Astrocyte (in vitro differentiated cells and primary cell): ENCODE results near the gene INHBE. TPM values are rescaled to one million over a fixed set of nuclear protein-coding genes. Genes with fewer than 3 reads are reported as not detected.
A peak's percentile ranks its signal among the peaks of the same experiment; 100 is the strongest.

Experiments used
- DNase-seq: peaks from one replicate; pipeline ENCODE4 v3.0.0-alpha.2; 2010; ENCODE audit warnings: low read depth
- FAIRE-seq: peaks from 2 replicates; lab custom pipeline; 2011; peaks lifted over from hg19 to GRCh38; lab: Jason Lieb, UNC
- H2AFZ ChIP-seq: 2 replicates; pipeline ENCODE4 v1.6.0; 2012; ENCODE audit warnings: low read depth, low read length, inconsistent platforms
- H3K27ac ChIP-seq: 2 replicates; pipeline ENCODE4 v1.5.1; 2011; ENCODE audit warnings: low read depth, low read length, inconsistent platforms
- H3K27me3 ChIP-seq: 2 replicates; pipeline ENCODE4 v1.6.0; 2011; ENCODE audit warnings: low read length, inconsistent platforms; ENCODE audit not compliant: insufficient read depth
- H3K36me3 ChIP-seq: 2 replicates; pipeline ENCODE4 v1.5.1; 2011; ENCODE audit warnings: low read length, inconsistent platforms; ENCODE audit not compliant: insufficient read depth
- H3K4me1 ChIP-seq: 2 replicates; pipeline ENCODE4 v1.5.1; 2011; ENCODE audit warnings: low read length, inconsistent platforms; ENCODE audit not compliant: insufficient read depth
- H3K4me2 ChIP-seq: 2 replicates; pipeline ENCODE4 v1.6.0; 2012; ENCODE audit warnings: low read length, inconsistent platforms
- H3K4me3 ChIP-seq: 2 replicates; pipeline ENCODE4 v1.5.1; 2011; ENCODE audit warnings: low read depth, mild to moderate bottlenecking, low read length, inconsistent platforms; ENCODE audit not compliant: insufficient read depth
- H3K79me2 ChIP-seq: 2 replicates; pipeline ENCODE4 v1.6.0; 2012; ENCODE audit warnings: mild to moderate bottlenecking, low read length, inconsistent platforms; ENCODE audit not compliant: insufficient read depth
- H3K9ac ChIP-seq: 2 replicates; pipeline ENCODE4 v1.6.0; 2012; ENCODE audit warnings: mild to moderate bottlenecking, low read length, inconsistent platforms
- H3K9me3 ChIP-seq: 2 replicates; pipeline ENCODE4 v1.5.1; 2012; ENCODE audit warnings: low read depth, mild to moderate bottlenecking, low read length, inconsistent platforms; ENCODE audit not compliant: insufficient read depth
- H4K20me1 ChIP-seq: 2 replicates; pipeline ENCODE4 v1.6.0; 2012; ENCODE audit warnings: low read length, inconsistent platforms; ENCODE audit not compliant: insufficient read depth
- H3K27ac Mint-ChIP-seq: one replicate; pipeline ENCODE4 v1.8.0; 2021; ENCODE audit warnings: mild to moderate bottlenecking, mixed read lengths; ENCODE audit not compliant: unreplicated experiment
- H3K27me3 Mint-ChIP-seq: one replicate; pipeline ENCODE4 v1.8.0; 2021; ENCODE audit warnings: low read depth, mixed read lengths; ENCODE audit not compliant: unreplicated experiment
- H3K36me3 Mint-ChIP-seq: one replicate; pipeline ENCODE4 v1.8.0; 2021; ENCODE audit warnings: low read depth, mixed read lengths; ENCODE audit not compliant: unreplicated experiment
- H3K4me1 Mint-ChIP-seq: one replicate; pipeline ENCODE4 v1.8.0; 2021; ENCODE audit warnings: low read depth, mixed read lengths; ENCODE audit not compliant: unreplicated experiment
- H3K4me3 Mint-ChIP-seq: one replicate; pipeline ENCODE4 v1.8.0; 2021; ENCODE audit warnings: mild to moderate bottlenecking, moderate library complexity, mixed read lengths; ENCODE audit not compliant: unreplicated experiment
- H3K9me3 Mint-ChIP-seq: one replicate; pipeline ENCODE4 v1.8.0; 2021; ENCODE audit warnings: mild to moderate bottlenecking, mixed read lengths; ENCODE audit not compliant: unreplicated experiment
- CTCF ChIP-seq: IDR thresholded peaks from 2 replicates; pipeline ENCODE4 v1.5.1; 2011; ENCODE audit warnings: low read depth, mild to moderate bottlenecking, inconsistent platforms, low read length, moderate library complexity; ENCODE audit not compliant: insufficient read depth
- EZH2 ChIP-seq: IDR thresholded peaks from 2 replicates; pipeline ENCODE4 v1.6.1; 2012; ENCODE audit warnings: mild to moderate bottlenecking, low read length, inconsistent platforms; ENCODE audit not compliant: insufficient read depth
- total RNA-seq: library from RNA; stranded (reverse); gene quantifications from 2 replicates; pipeline ENCODE4 v1.2.1, GENCODE V29; 2021

The INHBE gene
- total RNA-seq, 1 donor from 2014 or later, result 24.6 TPM

GRCh38 chr12:57431654-57432188 lies 23.4 kb upstream of the INHBE start:
- Histone ChIP-seq H3K27me3 (no peaks in the 10 kb centered on the region), H3K4me1 (peaks cover 4% of the 10 kb centered on the region), H4K20me1 (no peaks in the 10 kb centered on the region), H3K9me3 (no peaks in the 10 kb centered on the region), H2AFZ (peak overlapping the region; percentile 71), H3K4me3 (no peak overlapping the region), H3K79me2 (peaks cover 31% of the 10 kb centered on the region), H3K4me2 (peak overlapping the region; percentile 92), H3K9ac (peak overlapping the region; percentile 86), H3K27ac (peak overlapping the region; percentile 84), H3K36me3 (no peaks in the 10 kb centered on the region)
- Mint-ChIP-seq H3K4me1 (peaks cover 11% of the 10 kb centered on the region), H3K4me3 (peak overlapping the region; percentile 86), H3K27me3 (no peaks in the 10 kb centered on the region), H3K36me3 (no peaks in the 10 kb centered on the region), H3K9me3 (no peaks in the 10 kb centered on the region), H3K27ac (peak overlapping the region; percentile 95)
- no peak for DNase-seq
- no peak for FAIRE-seq
- TF ChIP-seq CTCF, result no peak
- no peak for TF ChIP-seq EZH2

- no peak overlapping the region for H3K4me2 ChIP-seq
- no peaks in the 10 kb centered on the region for H3K9me3 ChIP-seq
- Mint-ChIP-seq H3K27me3 (peaks cover 2% of the 10 kb centered on the region), H3K36me3 (no peaks in the 10 kb centered on the region), H3K4me3 (no peak overlapping the region), H3K9me3 (no peaks in the 10 kb centered on the region), H3K27ac (no peak overlapping the region), H3K4me1 (peaks cover 7% of the 10 kb centered on the region)
- no peak overlapping the region for H2AFZ ChIP-seq
- H3K9ac ChIP-seq, result no peak overlapping the region
- DNase-seq, result no peak
- no peak overlapping the region for H3K27ac ChIP-seq
- no peak for FAIRE-seq
- peaks cover 21% of the 10 kb centered on the region for H3K79me2 ChIP-seq
- no peaks in the 10 kb centered on the region for H4K20me1 ChIP-seq
- peaks cover 4% of the 10 kb centered on the region for H3K4me1 ChIP-seq
- no peaks in the 10 kb centered on the region for H3K36me3 ChIP-seq
- no peak overlapping the region for H3K4me3 ChIP-seq
- no peaks in the 10 kb centered on the region for H3K27me3 ChIP-seq
- TF ChIP-seq EZH2, result no peak
- no peak for TF ChIP-seq CTCF
Observed at GRCh38 chr12:57433370-57433769, 21.7 kb upstream of the INHBE start.

- Histone ChIP-seq H2AFZ (no peak within 1 kb of the TSS), H3K9me3 (no peaks in the 10 kb centered on the region), H3K4me3 (no peak within 1 kb of the TSS), H3K79me2 (peaks cover 8% of the 10 kb centered on the region), H3K27me3 (no peaks in the 10 kb centered on the region), H3K27ac (no peak within 1 kb of the TSS), H4K20me1 (no peaks in the 10 kb centered on the region), H3K4me2 (no peak within 1 kb of the TSS), H3K4me1 (no peaks in the 10 kb centered on the region), H3K36me3 (no peaks in the 10 kb centered on the region), H3K9ac (no peak within 1 kb of the TSS)
- Mint-ChIP-seq H3K4me3 (peak within 1 kb of the TSS; percentile 41), H3K27me3 (peaks cover 4% of the 10 kb centered on the region), H3K36me3 (no peaks in the 10 kb centered on the region), H3K27ac (peak within 1 kb of the TSS; percentile 10), H3K4me1 (peaks cover 6% of the 10 kb centered on the region), H3K9me3 (no peaks in the 10 kb centered on the region)
- FAIRE-seq (no peak), DNase-seq (no peak)
- TF ChIP-seq EZH2 (no peak), CTCF (no peak)
Observed at GRCh38 chr12:57434517-57435223, 20.4 kb upstream of the INHBE start, which contains the start of gene INHBC. Gene INHBC (plus strand): TSS chr12:57434784. CDS start chr12:57434887, 103 bp downstream.
